Natural killer cell treated with Interleukin-12 subunit alpha and Interleukin-12 subunit beta and Interleukin-15 and Interleukin-18, amount 100 ng/mL, for 72 hours (primary cell): ENCODE measurements around the gene ZBTB43. TPM values are rescaled to one million over a fixed set of nuclear protein-coding genes. Genes with fewer than 3 reads are reported as not detected.

Experiments
- ATAC-seq, 2 donors: fragments of 150-1000 bp; cut with Tn5 transposase in 1 of 2; sonication (Bioruptor Pico), chemical (Tn5 transposase) in 1 of 2; 2 replicates each; pipeline ENCODE4 v1.10.0; 2021
- DNase-seq: peaks from one replicate; pipeline ENCODE4 v3.0.0; 2022; ENCODE audit warnings: low spot score
- H3K27ac Mint-ChIP-seq, 2 donors: 1 replicate in 1 of 2; 2 replicates in 1 of 2; pipeline ENCODE4 v1.8.0; 2022; ENCODE audit warnings: mixed read lengths in 2 of 2, mild to moderate bottlenecking in 1 of 2, moderate library complexity in 1 of 2
- H3K27me3 Mint-ChIP-seq, 2 donors: 1 replicate in 1 of 2; 2 replicates in 1 of 2; pipeline ENCODE4 v1.8.0; 2022; ENCODE audit warnings: mixed read lengths in 2 of 2
- H3K36me3 Mint-ChIP-seq: one replicate; pipeline ENCODE4 v1.8.0; 2022; ENCODE audit warnings: mixed read lengths
- H3K4me1 Mint-ChIP-seq, 2 donors: 1 replicate in 1 of 2; 2 replicates in 1 of 2; pipeline ENCODE4 v1.8.0; 2022; ENCODE audit warnings: low read depth in 2 of 2, mixed read lengths in 2 of 2, mild to moderate bottlenecking in 1 of 2
- H3K4me3 Mint-ChIP-seq: one replicate; pipeline ENCODE4 v1.8.0; 2022; ENCODE audit warnings: mixed read lengths
- H3K9me3 Mint-ChIP-seq: 2 replicates; pipeline ENCODE4 v1.8.0; 2022; ENCODE audit warnings: mixed read lengths
- total RNA-seq, 2 donors: library from RNA; stranded (reverse); gene quantifications; one replicate each; pipeline ENCODE4 v1.2.3, GENCODE V29; 2022

The ZBTB43 gene
- total RNA-seq, 2 donors from 2014 or later: 25.0 to 42.1 TPM

DNA sequence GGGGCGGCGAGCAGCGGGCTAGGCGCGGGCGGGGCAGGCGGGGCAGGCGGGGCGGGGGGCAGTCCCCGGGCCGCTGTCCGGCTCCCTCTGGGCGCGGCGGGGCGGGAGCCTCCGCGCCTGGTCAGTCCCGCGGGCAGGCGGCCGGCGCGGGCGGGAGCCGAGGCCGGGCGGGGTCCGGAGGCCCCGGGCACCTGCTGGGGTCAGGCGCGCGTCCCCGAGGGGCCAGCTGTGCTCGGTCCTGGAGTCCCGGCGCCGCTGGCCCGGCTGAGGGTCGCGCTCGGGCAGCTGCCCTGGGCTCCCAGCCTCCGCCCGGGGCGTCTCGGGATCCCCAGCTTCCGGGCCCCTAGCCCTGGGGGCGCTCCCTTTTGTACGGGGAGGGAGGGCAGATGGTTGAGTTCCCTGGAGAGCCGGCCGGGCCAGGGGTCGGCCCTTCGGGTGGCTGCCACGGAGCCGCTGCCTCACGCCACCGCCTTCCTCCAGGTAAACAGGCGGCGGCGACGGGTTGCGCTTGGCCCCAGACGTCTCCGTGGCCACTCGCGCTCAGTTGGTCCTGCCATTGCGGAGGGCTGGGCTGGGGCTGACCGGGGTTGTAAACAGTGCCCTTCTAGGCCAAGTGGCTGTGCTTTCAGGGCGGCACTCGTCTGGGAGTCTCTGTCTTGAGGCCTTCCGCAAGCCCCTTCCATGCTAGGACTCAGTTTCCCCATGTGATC, 56.1 kb downstream of the ZBTB43 start:
- Mint-ChIP-seq H3K27ac (peak overlapping the region; percentile 65 to 74), H3K4me1 (peaks cover 23 to 26% of the 10 kb centered on the region in 2 donors), H3K27me3 (peaks cover 5 to 8% of the 10 kb centered on the region in 2 donors), H3K4me3 (peak overlapping the region; percentile 88), H3K9me3 (no peaks in the 10 kb centered on the region), H3K36me3 (peaks cover 8% of the 10 kb centered on the region)
- ATAC-seq: peak; percentile 12 to 55
- DNase-seq: no peak

DNA sequence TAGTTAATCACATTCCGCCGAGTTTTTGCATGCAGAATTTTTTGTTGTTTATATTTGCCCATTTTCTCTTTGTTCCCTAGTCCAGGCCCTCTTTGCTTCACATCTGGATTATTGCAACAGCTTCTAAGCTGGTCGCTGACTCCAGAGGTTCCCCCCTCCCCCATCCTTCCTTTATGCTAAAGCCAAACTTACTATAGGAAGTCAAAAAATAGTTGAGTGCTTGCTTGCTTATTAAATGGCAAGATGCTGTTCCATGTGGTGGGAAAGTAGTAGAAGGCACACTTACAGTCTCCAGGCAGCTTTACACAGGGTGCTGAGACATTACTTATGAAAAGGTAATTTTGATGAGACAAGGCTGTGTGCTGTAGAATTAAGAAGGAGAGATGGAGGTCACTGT, 56.9 kb downstream of the ZBTB43 start:
- DNase-seq: no peak
- H3K27me3 Mint-ChIP-seq: peaks cover 2 to 8% of the 10 kb centered on the region in 2 donors
- H3K36me3 Mint-ChIP-seq: peaks cover 8% of the 10 kb centered on the region
- peak overlapping the region; percentile 65 to 74 for H3K27ac Mint-ChIP-seq
- no peaks in the 10 kb centered on the region for H3K9me3 Mint-ChIP-seq
- ATAC-seq: no peak
- peak overlapping the region; percentile 88 for H3K4me3 Mint-ChIP-seq
- H3K4me1 Mint-ChIP-seq: peaks cover 23 to 26% of the 10 kb centered on the region in 2 donors

DNA sequence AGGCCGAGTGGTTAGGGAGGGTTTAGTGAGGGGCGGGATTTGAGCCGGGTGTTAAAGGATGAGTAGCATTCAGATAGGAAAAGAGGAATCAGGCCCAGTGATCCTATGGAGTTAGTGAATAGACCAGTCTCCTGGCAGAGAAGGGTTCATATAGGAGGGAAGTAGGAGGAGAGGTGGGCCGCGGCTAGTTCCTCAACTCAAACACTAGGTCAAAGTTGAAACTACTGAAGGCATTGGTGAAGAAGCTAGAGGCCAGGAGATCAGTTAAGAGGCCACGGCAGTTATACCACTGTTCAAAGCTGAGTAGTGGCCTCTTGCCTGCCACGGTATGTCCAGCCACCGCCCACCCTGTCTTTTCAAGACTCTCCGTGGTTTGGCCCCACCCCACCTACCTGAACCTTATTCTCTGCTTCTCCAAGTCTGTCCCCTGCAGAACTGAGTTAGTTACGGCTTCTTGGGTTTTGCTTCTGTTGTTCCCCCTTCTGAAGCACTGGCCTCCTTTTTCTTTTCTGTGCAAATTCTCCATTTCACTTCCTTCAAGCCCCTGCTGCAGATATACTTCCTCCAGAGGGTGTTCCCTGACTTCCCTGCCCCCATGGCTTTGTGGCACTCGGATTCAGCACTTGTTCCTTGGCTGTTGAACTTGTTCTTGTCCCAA, 57.4 kb downstream of the ZBTB43 start:
- Mint-ChIP-seq H3K4me1 (peaks cover 23 to 31% of the 10 kb centered on the region in 2 donors), H3K36me3 (peaks cover 13% of the 10 kb centered on the region), H3K27me3 (peaks cover 2 to 5% of the 10 kb centered on the region in 2 donors), H3K27ac (peak overlapping the region; percentile 65 to 74), H3K9me3 (no peaks in the 10 kb centered on the region), H3K4me3 (peak overlapping the region; percentile 88)
- ATAC-seq: no peak
- DNase-seq: no peak

DNA sequence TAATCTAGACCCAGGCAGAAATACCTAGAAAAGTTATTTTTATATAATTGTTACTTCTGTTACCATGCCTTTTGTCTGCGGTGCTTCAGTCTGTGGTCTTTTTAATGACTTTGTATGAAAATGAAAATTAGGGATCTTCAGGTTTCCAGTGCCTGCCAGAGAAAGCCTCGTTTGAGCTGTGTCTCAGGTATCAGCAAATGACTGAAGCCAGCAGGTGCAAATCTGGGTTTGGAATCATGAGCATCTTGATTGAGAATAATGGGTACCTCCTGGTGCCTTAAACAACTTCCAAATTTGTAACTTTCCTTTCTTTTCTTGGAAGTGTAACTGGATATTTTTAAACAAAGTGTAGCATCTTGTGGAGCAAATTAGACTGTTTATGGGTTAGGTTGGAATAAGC, 59.9 kb downstream of the ZBTB43 start:
- Mint-ChIP-seq H3K4me3 (no peak overlapping the region), H3K27me3 (no peaks in the 10 kb centered on the region), H3K4me1 (peaks cover 37 to 43% of the 10 kb centered on the region in 2 donors), H3K36me3 (peaks cover 13% of the 10 kb centered on the region), H3K9me3 (no peaks in the 10 kb centered on the region), H3K27ac (peak overlapping the region in 1 of 2 donors; percentile 28)
- DNase-seq: no peak
- ATAC-seq: no peak

DNA sequence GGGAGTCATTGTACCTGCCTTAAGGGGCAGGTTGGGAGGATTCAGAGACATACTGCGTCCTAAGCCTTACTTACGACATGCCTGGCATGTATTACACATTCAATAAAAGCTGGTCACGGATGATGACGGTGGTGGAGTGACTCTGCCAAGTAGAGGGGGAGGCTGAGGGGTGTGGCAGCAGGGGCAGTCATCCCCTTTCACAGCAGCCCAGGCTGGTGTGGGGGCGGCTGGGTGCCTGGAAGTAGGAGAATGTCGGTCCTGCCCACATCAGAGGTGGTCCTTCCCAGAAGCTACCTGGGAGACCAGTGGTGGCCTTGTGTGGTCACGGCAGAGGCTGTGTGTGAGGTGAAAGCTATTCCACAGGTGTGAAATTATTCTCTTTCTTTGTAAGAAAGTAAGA, 64.5 kb downstream of the ZBTB43 start:
- ATAC-seq: no peak
- Mint-ChIP-seq H3K27ac (no peak overlapping the region), H3K4me1 (peaks cover 31 to 34% of the 10 kb centered on the region in 2 donors), H3K4me3 (no peak overlapping the region), H3K9me3 (no peaks in the 10 kb centered on the region), H3K27me3 (no peaks in the 10 kb centered on the region), H3K36me3 (peaks cover 13% of the 10 kb centered on the region)
- no peak for DNase-seq

DNA sequence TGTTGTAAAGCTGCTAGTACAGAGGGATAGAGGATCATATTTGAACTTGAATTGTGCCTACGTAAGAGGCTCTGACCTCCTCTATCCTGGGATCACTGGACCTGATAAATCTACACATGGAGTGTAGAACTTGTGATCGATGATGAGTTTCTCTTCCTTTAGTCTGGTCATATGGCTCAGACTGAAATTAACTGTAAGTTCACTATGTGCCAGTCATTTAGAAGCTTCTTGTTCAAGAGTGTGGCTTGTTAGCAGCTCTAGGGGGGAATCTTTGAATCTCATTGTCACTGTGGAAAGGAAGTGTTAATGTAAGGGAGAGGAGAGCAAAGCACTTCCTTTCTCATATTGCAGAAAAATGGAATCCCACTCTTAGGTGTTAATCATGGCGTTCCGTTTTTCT, 67.7 kb downstream of the ZBTB43 start:
- Mint-ChIP-seq H3K27ac (peak overlapping the region; percentile 72 to 76), H3K9me3 (no peaks in the 10 kb centered on the region), H3K36me3 (no peaks in the 10 kb centered on the region), H3K4me3 (peak overlapping the region; percentile 42), H3K4me1 (peaks cover 49 to 50% of the 10 kb centered on the region in 2 donors), H3K27me3 (no peaks in the 10 kb centered on the region)
- peak; percentile 79 to 89 for ATAC-seq
- DNase-seq: no peak

DNA sequence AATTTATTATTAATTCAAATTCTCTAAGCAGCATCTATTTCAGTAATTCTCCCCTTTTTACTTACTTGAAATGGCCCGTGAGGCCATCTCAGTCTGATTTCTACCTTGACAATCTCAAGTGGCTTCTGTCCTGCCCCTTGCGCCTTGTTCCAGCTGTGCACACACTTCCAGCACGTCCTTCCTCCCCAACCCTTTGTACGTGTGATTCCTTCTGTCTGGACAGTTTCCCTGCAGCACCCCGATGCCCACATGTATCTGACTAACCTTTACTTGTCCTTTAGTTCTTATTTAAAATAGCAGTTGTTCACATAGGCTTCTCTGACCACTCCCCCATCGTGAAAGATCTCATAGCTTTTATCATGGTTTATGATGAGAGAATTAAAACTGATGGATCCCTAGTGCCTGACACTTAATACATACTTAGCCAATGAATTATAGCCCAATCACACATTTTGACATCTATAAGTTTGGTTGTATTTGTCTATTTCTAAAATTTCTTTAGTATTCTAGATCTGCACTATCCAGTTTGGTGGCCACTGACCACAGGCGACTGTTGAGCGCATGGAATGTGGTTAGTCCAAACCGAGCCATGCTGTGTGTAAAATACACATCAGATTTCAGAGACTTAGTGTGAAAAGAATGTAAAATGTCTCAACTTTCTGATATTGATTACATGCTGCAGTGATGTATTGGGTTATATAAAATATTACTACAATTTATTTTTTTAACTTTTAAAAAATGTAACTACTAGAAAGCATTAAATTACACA, 69.9 kb downstream of the ZBTB43 start:
- Mint-ChIP-seq H3K9me3 (no peaks in the 10 kb centered on the region), H3K4me1 (peaks cover 44% of the 10 kb centered on the region in 2 donors), H3K27ac (peak overlapping the region in 1 of 2 donors; percentile 30), H3K36me3 (peaks cover 3% of the 10 kb centered on the region), H3K27me3 (no peaks in the 10 kb centered on the region), H3K4me3 (no peak overlapping the region)
- DNase-seq: no peak
- no peak for ATAC-seq

DNA sequence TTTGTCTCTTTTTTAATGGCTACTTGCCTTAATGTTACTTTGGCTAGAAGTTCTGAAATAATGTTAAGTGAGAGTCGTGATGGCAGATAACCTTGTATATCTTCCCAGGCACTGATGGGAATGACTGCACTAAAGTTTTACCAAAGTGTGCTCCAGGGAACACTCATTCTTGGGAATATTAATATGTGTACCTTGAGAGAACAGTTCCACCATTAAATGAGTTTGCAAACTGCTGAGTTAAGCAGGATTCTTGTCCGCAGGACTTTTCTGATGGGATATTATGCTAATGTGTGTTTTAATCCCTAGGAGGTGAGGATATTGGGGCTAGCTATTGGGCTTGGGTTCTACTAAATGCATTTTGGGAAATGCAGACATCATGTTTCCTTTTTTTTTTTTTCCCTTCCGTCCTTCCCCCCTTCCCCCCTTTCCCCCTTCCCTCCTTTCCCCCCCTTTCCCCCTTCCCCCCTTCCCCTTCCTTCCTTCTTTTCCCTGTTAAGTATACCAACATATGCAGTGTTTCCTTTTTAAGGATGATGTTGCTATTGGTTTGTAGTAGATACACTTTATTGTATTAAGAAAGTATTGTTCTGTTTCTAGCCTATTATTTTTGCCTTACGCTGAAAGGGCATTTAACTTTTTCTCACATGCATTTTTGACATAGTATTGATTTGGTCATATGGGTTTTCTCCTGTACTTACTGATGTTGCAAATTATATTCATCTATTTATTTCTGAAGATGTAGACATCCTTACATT, 71.1 kb downstream of the ZBTB43 start:
- DNase-seq (no peak), ATAC-seq (no peak)
- no peaks in the 10 kb centered on the region for H3K27me3 Mint-ChIP-seq
- H3K4me1 Mint-ChIP-seq: peaks cover 43 to 44% of the 10 kb centered on the region in 2 donors
- H3K4me3 Mint-ChIP-seq: no peak overlapping the region
- peaks cover 4% of the 10 kb centered on the region for H3K36me3 Mint-ChIP-seq
- H3K27ac Mint-ChIP-seq: peak overlapping the region; percentile 42 to 63
- no peaks in the 10 kb centered on the region for H3K9me3 Mint-ChIP-seq

DNA sequence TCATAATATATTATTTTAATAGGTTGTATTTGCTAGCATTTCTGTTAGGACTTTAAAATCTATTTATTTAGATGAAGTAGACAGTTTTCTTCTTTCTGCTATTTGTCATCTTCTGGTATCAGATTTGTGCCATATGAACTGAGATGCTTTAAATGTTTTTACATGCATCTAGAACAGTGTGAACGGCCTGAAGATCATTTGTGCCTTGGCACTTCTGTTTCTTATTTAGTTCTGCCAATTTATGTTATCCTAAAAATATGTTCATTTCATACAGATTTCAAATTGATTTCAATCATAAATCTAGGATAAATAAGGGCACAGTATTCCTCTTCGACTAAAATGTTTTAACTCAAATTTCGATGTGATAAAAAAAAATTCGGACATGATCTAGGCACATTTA, 71.7 kb downstream of the ZBTB43 start:
- H3K4me3 Mint-ChIP-seq: peak overlapping the region; percentile 7
- no peak for DNase-seq
- H3K36me3 Mint-ChIP-seq: peaks cover 4% of the 10 kb centered on the region
- H3K27ac Mint-ChIP-seq: peak overlapping the region; percentile 42 to 63
- H3K9me3 Mint-ChIP-seq: no peaks in the 10 kb centered on the region
- no peak for ATAC-seq
- peaks cover 42 to 44% of the 10 kb centered on the region in 2 donors for H3K4me1 Mint-ChIP-seq
- no peaks in the 10 kb centered on the region for H3K27me3 Mint-ChIP-seq

DNA sequence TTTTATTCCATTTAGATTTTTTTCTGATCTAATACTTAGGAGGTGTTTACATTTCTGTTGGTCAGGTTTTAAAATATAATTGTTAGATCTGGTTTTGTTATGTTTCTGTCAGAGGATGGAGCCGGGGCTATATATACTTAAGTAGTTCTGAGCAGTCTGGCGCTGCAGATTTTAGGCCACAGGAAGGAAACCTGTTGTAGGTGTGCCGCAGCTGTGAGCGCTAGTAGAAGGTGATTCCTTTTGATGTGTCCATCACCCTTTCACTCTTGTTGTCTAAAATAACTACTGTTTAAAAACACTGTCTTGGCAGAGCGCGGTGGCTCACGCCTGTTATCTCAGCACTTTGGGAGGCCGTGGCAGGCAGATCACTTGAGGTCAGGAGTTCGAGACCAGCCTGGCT, 72.6 kb downstream of the ZBTB43 start:
- Mint-ChIP-seq H3K27ac (peak overlapping the region; percentile 42 to 63), H3K36me3 (peaks cover 4% of the 10 kb centered on the region), H3K4me1 (peaks cover 38 to 40% of the 10 kb centered on the region in 2 donors), H3K9me3 (no peaks in the 10 kb centered on the region), H3K27me3 (no peaks in the 10 kb centered on the region), H3K4me3 (peak overlapping the region; percentile 7)
- DNase-seq (no peak), ATAC-seq (peak in 1 of 2 donors; percentile 20)

DNA sequence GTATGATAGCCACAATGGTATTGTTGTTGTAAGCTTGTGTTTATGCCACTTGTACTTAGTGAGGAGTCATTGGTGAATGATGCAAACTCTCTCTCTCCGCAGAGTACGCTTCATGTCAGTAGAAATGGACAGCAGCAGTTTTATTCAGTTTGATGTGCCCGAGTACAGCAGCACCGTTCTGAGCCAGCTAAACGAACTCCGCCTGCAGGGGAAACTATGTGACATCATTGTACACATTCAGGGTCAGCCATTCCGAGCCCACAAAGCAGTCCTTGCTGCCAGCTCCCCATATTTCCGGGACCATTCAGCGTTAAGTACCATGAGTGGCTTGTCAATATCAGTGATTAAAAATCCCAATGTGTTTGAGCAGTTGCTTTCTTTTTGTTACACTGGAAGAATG, 74.4 kb downstream of the ZBTB43 start:
- Mint-ChIP-seq H3K9me3 (no peaks in the 10 kb centered on the region), H3K4me3 (no peak overlapping the region), H3K27ac (no peak overlapping the region), H3K4me1 (peaks cover 32 to 33% of the 10 kb centered on the region in 2 donors), H3K27me3 (no peaks in the 10 kb centered on the region), H3K36me3 (peaks cover 4% of the 10 kb centered on the region)
- DNase-seq (no peak), ATAC-seq (no peak)

DNA sequence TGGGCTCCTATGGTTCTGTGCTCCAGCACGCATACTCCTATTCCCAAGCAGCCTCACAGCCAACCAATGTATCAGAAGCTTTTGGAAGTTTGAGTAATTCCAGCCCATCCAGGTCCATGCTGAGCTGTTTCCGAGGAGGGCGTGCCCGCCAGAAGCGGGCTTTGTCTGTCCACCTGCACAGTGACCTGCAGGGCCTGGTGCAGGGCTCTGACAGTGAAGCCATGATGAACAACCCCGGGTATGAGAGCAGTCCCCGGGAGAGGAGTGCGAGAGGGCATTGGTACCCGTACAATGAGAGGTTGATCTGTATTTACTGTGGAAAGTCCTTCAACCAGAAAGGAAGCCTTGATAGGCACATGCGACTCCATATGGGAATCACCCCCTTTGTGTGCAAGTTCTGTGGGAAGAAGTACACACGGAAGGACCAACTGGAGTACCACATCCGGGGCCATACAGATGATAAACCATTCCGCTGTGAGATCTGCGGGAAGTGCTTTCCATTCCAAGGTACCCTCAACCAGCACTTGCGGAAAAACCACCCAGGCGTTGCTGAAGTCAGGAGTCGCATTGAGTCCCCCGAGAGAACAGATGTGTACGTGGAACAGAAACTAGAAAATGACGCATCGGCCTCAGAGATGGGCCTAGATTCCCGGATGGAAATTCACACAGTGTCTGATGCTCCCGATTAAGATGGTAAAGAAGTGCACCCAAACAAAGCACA, 75.5 kb downstream of the ZBTB43 start:
- Mint-ChIP-seq H3K4me3 (no peak overlapping the region), H3K27ac (no peak overlapping the region), H3K27me3 (no peaks in the 10 kb centered on the region), H3K9me3 (no peaks in the 10 kb centered on the region), H3K36me3 (peaks cover 4% of the 10 kb centered on the region), H3K4me1 (peaks cover 25 to 26% of the 10 kb centered on the region in 2 donors)
- DNase-seq (no peak), ATAC-seq (no peak)

DNA sequence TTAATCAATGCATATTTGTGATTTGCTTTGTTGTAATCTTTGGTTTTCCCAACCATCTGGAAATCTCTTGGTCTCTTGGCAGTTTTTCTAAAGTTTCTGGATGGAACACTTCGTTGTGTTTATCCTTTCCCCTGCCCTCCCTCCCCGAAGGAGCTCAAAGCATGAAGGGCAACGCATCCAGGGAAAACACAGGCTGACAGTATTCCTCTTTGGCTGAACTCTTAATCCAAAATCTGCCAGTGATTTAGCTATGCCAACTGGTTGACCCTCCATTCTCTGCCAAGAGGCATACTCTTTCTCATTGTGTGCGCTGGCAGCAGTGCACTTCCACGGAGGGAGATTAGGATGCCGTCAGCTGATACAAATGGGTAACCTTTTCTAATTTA, 76.1 kb downstream of the ZBTB43 start:
- DNase-seq (no peak), ATAC-seq (no peak)
- Mint-ChIP-seq H3K27ac (no peak overlapping the region), H3K9me3 (no peaks in the 10 kb centered on the region), H3K4me1 (peaks cover 21 to 23% of the 10 kb centered on the region in 2 donors), H3K36me3 (peaks cover 4% of the 10 kb centered on the region), H3K4me3 (no peak overlapping the region), H3K27me3 (no peaks in the 10 kb centered on the region)
